Muscle of leg (tissue), 16 donors: ENCODE measurements around the gene JMY. TPM values are rescaled to one million over a fixed set of nuclear protein-coding genes. Genes with fewer than 3 reads are reported as not detected.
A peak's percentile ranks its signal among the peaks of the same experiment; 100 is the strongest.

Experiments used
- DNase-seq: peaks from one replicate; pipeline ENCODE4 v3.0.0; 2013
- H3K27ac ChIP-seq: one replicate; pipeline ENCODE4 v1.5.1; 2013; ENCODE audit warnings: mild to moderate bottlenecking, low read length, control low read depth
- H3K27me3 ChIP-seq: one replicate; pipeline ENCODE4 v1.6.1; 2013; ENCODE audit warnings: low read length; ENCODE audit not compliant: control insufficient read depth, insufficient read depth
- H3K36me3 ChIP-seq: one replicate; pipeline ENCODE4 v1.6.1; 2013; ENCODE audit warnings: low read length; ENCODE audit not compliant: control insufficient read depth, insufficient read depth
- H3K4me1 ChIP-seq: one replicate; pipeline ENCODE4 v1.6.1; 2013; ENCODE audit warnings: low read length; ENCODE audit not compliant: control insufficient read depth, insufficient read depth
- H3K4me3 ChIP-seq: one replicate; pipeline ENCODE4 v1.5.1; 2013; ENCODE audit warnings: low read length, control low read depth
- H3K9me3 ChIP-seq: replicated peaks from 2 replicates; pipeline ENCODE4 v1.6.1; 2013; ENCODE audit warnings: low read depth, low read length; ENCODE audit not compliant: control insufficient read depth
- WGBS: methylation state at CpG from one replicate; pipeline ENCODE4 v1.1.5; 2013; ENCODE audit warnings: missing lambda C conversion rate; ENCODE audit not compliant: insufficient coverage; 5-methylcytosine and 5-hydroxymethylcytosine counted together
- long read RNA-seq, 11 donors: transcript quantifications; one replicate each; lab custom pipeline, GENCODE V29; 2026
- polyA plus RNA-seq, 8 donors: library from polyadenylated mRNA; unstranded; fragments of 120-200 nt; gene quantifications; one replicate each; pipeline versions ENCODE4 v1.2.1 to v1.2.3, GENCODE V29; 2013; ENCODE audit warnings: inconsistent platforms in 1 of 8, low replicate concordance in 1 of 8; ENCODE audit not compliant: insufficient read length in 8 of 8, insufficient read depth in 1 of 8
- total RNA-seq: library from RNA; stranded (reverse); fragments of 120-200 nt; gene quantifications from one replicate; pipeline ENCODE4 v1.2.4, GENCODE V29; 2013

JMY gene, protein sequence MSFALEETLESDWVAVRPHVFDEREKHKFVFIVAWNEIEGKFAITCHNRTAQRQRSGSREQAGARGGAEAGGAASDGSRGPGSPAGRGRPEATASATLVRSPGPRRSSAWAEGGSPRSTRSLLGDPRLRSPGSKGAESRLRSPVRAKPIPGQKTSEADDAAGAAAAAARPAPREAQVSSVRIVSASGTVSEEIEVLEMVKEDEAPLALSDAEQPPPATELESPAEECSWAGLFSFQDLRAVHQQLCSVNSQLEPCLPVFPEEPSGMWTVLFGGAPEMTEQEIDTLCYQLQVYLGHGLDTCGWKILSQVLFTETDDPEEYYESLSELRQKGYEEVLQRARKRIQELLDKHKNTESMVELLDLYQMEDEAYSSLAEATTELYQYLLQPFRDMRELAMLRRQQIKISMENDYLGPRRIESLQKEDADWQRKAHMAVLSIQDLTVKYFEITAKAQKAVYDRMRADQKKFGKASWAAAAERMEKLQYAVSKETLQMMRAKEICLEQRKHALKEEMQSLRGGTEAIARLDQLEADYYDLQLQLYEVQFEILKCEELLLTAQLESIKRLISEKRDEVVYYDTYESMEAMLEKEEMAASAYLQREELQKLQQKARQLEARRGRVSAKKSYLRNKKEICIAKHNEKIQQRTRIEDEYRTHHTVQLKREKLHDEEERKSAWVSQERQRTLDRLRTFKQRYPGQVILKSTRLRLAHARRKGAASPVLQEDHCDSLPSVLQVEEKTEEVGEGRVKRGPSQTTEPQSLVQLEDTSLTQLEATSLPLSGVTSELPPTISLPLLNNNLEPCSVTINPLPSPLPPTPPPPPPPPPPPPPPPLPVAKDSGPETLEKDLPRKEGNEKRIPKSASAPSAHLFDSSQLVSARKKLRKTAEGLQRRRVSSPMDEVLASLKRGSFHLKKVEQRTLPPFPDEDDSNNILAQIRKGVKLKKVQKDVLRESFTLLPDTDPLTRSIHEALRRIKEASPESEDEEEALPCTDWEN
- total RNA-seq: 9.1 TPM
- 10 to 100 TPM in 3 of 8 donors, 1 to 10 TPM in 5; 8.0 to 14.5 (median 8.8) TPM for polyA plus RNA-seq
- long read RNA-seq, donor 1, partial matches to known transcripts: 26 of 26 reads
- long read RNA-seq, donor 1, other reads (novel, unspliced or antisense): 0 of 26 reads
- long read RNA-seq, donor 2, partial matches to known transcripts: 19 of 19 reads
- long read RNA-seq, donor 2, other reads (novel, unspliced or antisense): 0 of 19 reads
- long read RNA-seq, donor 3, full-length matches to known transcripts: 1 of 36 reads
- long read RNA-seq, donor 3, partial matches to known transcripts: 22 of 36 reads
- long read RNA-seq, donor 3, other reads (novel, unspliced or antisense): 13 of 36 reads
- long read RNA-seq, donor 4, partial matches to known transcripts: 45 of 45 reads
- long read RNA-seq, donor 4, other reads (novel, unspliced or antisense): 0 of 45 reads
- long read RNA-seq, donor 5, partial matches to known transcripts: 152 of 183 reads
- long read RNA-seq, donor 5, other reads (novel, unspliced or antisense): 31 of 183 reads
- long read RNA-seq, donor 6, full-length matches to known transcripts: 1 of 167 reads
- long read RNA-seq, donor 6, partial matches to known transcripts: 136 of 167 reads
- long read RNA-seq, donor 6, other reads (novel, unspliced or antisense): 30 of 167 reads
- long read RNA-seq, donor 7, partial matches to known transcripts: 107 of 128 reads
- long read RNA-seq, donor 7, other reads (novel, unspliced or antisense): 21 of 128 reads
- long read RNA-seq, donor 8, partial matches to known transcripts: 122 of 128 reads
- long read RNA-seq, donor 8, other reads (novel, unspliced or antisense): 6 of 128 reads
- long read RNA-seq, donor 9, partial matches to known transcripts: 68 of 78 reads
- long read RNA-seq, donor 9, other reads (novel, unspliced or antisense): 10 of 78 reads
- long read RNA-seq, donor 10, partial matches to known transcripts: 163 of 168 reads
- long read RNA-seq, donor 10, other reads (novel, unspliced or antisense): 5 of 168 reads
- long read RNA-seq, donor 11, full-length matches to known transcripts: 2 of 82 reads
- long read RNA-seq, donor 11, partial matches to known transcripts: 70 of 82 reads
- long read RNA-seq, donor 11, other reads (novel, unspliced or antisense): 10 of 82 reads

DNA sequence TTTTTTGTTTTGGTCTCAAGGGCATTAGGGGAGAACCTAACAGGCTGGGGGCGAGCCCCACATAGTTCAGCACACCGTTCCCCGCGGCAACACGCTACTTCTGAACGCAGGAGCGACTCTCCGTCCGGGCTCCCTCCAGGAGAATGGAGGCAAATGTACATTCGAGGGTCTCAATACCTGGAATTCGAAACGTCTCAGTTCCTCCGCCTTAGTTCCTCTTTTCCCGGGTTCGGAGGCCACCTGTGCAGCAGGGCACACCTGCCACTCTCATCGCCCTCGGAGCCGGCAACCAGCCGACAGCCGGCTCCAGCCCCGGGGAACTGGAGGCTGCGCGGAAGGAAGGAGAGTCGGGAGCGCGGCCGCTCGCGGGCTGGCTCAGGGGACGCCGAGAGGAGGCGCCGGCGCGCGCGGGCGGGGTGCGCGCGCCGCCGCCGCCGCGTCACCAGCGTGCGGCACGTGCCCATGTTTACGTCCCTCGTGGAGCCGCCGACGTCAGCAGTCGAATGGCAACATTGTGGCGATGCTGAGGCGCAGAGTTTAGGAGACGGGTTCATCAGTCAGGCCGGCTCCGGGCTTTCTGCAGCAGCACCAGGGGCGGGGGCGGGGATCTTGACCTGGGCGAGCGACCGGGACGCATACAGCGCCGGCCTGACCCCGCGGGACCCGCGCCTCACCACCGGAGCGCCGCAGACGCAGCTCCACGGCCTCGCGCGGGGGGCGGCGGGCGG lies at the start of gene JMY:
TSS of gene JMY (plus strand) at position 498 of the 728 bp plus-strand sequence. CDS start 520 bp downstream, outside the sequence.
- peak; percentile 92 for DNase-seq
- no peaks in the 10 kb centered on the region for H3K36me3 ChIP-seq
- peaks cover 2% of the 10 kb centered on the region for H3K27me3 ChIP-seq
- H3K4me3 ChIP-seq: peak within 1 kb of the TSS; percentile 71
- no peaks in the 10 kb centered on the region for H3K9me3 ChIP-seq
- H3K4me1 ChIP-seq: peaks cover 13% of the 10 kb centered on the region
- peak within 1 kb of the TSS; percentile 72 for H3K27ac ChIP-seq
- under 1% methylated on average over 83 of the region's 83 CpGs for WGBS

- Histone ChIP-seq H3K4me1 (no peaks in the 10 kb centered on the region), H3K27me3 (no peaks in the 10 kb centered on the region), H3K36me3 (no peaks in the 10 kb centered on the region), H3K4me3 (no peak overlapping the region), H3K27ac (no peak overlapping the region), H3K9me3 (no peaks in the 10 kb centered on the region)
- WGBS: no CpG with 5 or more reads among the region's 1 CpG
- no peak for DNase-seq
Observed at GRCh38 chr5:79186455-79186854, 49.5 kb upstream of the JMY start.

- Histone ChIP-seq H3K4me3 (no peak overlapping the region), H3K9me3 (no peaks in the 10 kb centered on the region), H3K4me1 (no peaks in the 10 kb centered on the region), H3K36me3 (no peaks in the 10 kb centered on the region), H3K27me3 (no peaks in the 10 kb centered on the region), H3K27ac (no peak overlapping the region)
- DNase-seq: no peak
- WGBS: no CpG with 5 or more reads among the region's 8 CpGs
Observed at GRCh38 chr5:79189439-79190234, 46.3 kb upstream of the JMY start.

- H3K4me3 ChIP-seq: no peak overlapping the region
- H3K27ac ChIP-seq: no peak overlapping the region
- no CpG with 5 or more reads among the region's 2 CpGs for WGBS
- no peaks in the 10 kb centered on the region for H3K4me1 ChIP-seq
- no peak for DNase-seq
- no peaks in the 10 kb centered on the region for H3K27me3 ChIP-seq
- no peaks in the 10 kb centered on the region for H3K9me3 ChIP-seq
- no peaks in the 10 kb centered on the region for H3K36me3 ChIP-seq
Observed at GRCh38 chr5:79190235-79190529, 45.7 kb upstream of the JMY start.

DNA sequence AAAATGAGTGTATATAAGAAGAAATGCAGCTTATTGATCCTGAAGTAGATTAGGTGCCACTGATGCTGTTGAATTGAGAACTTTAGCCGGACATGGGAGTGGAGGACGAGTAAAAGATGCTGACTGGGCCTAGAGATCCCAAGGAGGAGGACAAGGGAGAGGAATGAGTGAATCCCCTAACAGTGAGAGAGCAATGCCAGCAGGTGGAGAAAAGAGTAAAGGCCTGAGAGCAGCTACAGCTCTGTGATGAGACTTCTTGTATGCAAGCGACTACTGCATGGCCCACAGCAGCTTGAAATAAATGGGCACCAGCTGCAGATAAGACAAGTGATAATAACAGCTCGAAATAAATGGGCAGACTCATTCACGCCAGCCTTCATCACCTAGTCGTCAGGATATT lies 44.5 kb upstream of the JMY start:
- Histone ChIP-seq H3K27ac (no peak overlapping the region), H3K4me3 (no peak overlapping the region), H3K9me3 (no peaks in the 10 kb centered on the region), H3K27me3 (no peaks in the 10 kb centered on the region), H3K4me1 (no peaks in the 10 kb centered on the region), H3K36me3 (no peaks in the 10 kb centered on the region)
- DNase-seq: no peak
- 72% methylated on average over 3 of the region's 6 CpGs for WGBS

DNA sequence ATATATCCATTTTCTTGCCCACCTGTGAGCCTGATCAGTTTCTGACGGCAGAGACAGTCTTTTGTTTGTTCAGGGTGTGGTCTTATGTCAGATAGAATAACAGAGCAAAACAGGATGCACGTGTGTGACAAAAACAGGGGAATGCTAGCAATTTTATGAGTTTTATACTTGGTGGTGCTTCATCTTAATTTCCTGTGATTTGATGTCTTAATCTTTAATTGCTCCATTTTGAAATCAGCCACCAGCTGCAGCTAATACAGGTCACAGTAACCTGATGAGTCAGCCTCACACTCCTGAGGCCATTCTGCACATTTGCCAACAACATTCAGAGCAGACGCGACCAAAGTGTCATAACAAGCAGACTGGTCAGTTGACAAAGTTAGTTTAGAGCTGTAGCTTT lies 42.3 kb upstream of the JMY start:
- DNase-seq: no peak
- WGBS: 40% methylated on average over 1 of the region's 4 CpGs

DNA sequence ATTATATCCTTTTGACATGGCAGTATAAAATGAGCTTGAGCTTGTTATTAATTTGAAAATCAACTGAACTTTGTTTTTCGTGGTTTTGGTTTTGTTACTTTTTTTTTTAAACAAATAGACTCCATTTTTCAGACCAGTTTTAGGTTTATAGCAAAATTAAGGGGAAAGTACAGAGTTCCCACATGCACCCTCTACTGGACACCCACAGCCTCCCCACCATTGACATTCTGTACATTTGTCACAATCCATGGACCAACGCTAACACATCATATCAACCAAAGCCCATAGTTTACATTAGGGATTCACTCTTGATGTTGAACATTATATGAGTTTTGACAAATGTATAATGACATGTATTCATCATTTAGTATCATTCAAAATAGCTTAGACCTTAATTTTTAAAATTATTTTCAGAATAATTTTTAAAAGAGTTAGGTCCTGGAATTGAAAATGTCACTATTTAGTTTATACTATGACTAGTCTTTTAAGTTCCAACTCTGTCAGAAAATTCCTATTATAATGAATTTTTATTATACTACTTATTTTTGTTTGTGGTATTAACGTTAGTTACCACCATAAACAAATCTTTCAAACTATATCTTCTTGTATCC lies 35.3 kb upstream of the JMY start:
- Histone ChIP-seq H3K36me3 (no peaks in the 10 kb centered on the region), H3K4me1 (no peaks in the 10 kb centered on the region), H3K4me3 (no peak overlapping the region), H3K27me3 (no peaks in the 10 kb centered on the region), H3K9me3 (no peaks in the 10 kb centered on the region), H3K27ac (no peak overlapping the region)
- no peak for DNase-seq
- no CpG with 5 or more reads among the region's 3 CpGs for WGBS

More for the DNA sequence above, 42.3 kb upstream of the JMY start:
- no peaks in the 10 kb centered on the region for H3K9me3 ChIP-seq
- no peaks in the 10 kb centered on the region for H3K4me1 ChIP-seq
- H3K36me3 ChIP-seq: no peaks in the 10 kb centered on the region
- H3K27me3 ChIP-seq: no peaks in the 10 kb centered on the region
- no peak overlapping the region for H3K4me3 ChIP-seq
- H3K27ac ChIP-seq: no peak overlapping the region

DNA sequence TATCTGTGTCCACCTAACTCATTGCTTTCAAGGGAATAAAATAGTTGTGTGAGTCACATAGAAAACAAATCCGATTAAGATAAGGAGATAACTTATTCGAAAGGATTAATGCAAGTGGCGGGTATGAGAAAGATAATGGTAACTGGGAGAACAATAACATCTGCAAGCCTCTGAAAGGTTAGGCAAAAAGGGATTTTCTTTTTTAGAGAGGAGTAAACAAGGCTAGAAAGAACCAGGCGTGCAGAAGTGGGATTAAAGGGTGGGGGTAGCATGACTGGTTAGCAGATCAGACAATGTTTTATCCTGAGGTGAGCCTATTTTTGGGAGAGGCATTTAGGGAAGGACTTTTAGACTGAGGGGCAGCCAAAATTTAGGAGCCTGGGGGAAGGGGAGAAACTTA lies 34.7 kb upstream of the JMY start:
- WGBS: 56% methylated on average over 1 of the region's 4 CpGs
- Histone ChIP-seq H3K27me3 (no peaks in the 10 kb centered on the region), H3K4me1 (no peaks in the 10 kb centered on the region), H3K4me3 (no peak overlapping the region), H3K36me3 (no peaks in the 10 kb centered on the region), H3K27ac (no peak overlapping the region), H3K9me3 (no peaks in the 10 kb centered on the region)
- no peak for DNase-seq
